GM18858 (cell line): ENCODE measurements around the gene NKIRAS2.

Source experiments
- ATAC-seq: cut with Tn5 transposase; IDR thresholded peaks from one replicate; pipeline ENCODE4 v1.9.1; 2021; ENCODE audit not compliant: unreplicated experiment

The NKIRAS2 gene

DNA sequence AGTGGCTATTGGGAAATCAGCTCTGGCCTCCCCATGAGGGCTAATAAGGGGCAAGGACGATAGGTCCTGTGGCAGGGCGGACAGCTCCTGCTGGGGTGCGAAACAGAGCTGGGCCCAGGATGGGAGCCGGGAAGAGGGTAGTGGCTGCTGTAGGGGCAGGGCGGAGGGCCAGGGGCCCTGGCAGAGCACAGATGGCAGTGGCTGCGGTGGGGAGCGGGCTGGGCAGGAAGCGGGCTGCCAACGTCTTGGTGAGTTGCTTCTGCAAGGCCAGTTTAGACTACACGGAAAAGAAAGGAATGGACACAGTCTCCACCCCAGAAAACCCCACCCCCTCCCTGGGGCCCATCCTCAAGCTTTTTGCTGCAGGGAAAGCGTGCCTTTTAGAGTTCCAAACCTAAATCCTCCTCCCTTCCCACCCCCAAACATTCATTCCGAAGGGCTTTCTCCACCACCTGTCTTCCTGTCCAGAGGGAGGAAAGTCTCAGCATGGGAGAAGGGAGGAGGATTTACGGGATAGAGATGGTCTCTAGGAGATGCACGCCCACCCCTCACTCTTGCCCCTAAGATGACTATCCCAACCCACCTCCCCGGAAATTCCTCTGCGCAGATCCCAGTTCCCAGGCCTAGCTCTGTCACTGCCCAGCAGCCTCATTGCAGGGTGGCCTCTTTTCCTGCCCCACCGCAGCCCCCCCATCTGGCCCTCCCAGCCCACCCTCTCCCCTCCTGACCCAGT is 7.1 kb downstream of the NKIRAS2 start:
- ATAC-seq, result no peak

DNA sequence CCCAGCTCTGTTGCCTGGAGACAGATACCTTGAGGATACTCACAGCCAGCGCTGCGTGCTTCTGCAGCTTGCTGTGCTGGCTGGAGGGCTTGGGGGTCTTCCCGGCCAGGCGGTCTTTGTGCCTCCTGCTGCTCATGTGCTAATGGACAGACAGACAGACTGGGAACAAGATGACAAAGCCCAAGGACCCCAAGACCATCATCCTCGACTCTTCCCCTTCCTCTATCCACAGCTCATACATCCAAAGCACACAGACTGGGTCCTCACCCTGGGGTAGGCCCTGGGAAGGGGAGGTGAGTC is 7.7 kb downstream of the NKIRAS2 start:
- no peak for ATAC-seq

DNA sequence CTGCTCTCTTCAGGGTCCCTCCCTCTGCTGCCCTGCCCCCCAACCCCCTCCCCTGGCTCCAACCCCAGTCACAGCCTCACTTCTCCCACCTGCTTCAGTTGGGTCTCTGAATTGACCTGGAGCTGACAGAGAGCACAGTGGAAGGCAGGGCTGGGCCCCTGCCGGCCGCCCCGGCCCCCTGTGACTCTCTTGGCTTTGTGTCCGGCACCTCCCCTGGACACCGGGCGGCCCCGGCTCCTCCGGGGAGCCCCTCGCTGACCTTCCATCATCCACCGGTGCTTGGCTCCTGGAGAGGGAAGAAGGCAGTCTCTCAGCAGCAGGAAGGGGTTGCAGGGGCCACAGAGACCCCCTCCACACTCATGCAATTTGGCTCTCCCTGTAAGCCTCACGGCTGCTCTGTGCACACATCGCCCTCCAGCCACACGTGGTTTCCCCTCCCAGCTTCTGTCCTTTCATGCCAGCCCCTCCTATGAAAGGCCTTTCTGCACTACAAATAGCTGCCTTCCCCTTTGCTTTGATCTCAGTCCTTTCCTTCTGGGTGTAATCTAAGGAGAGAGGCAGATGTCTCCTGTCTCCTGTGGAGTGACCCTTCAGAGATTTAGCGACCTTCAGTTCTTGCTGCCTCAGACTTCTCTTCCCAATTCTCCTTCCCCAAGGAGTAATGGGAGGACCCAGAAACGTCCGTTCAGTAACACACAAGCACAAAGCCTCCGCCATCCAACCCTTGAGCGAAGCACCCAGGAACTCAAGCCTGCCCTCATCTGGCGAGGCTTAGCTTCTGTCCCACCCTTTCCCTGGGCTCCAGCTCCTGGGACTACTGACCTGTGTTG is 8.3 kb downstream of the NKIRAS2 start:
- no peak for ATAC-seq

DNA sequence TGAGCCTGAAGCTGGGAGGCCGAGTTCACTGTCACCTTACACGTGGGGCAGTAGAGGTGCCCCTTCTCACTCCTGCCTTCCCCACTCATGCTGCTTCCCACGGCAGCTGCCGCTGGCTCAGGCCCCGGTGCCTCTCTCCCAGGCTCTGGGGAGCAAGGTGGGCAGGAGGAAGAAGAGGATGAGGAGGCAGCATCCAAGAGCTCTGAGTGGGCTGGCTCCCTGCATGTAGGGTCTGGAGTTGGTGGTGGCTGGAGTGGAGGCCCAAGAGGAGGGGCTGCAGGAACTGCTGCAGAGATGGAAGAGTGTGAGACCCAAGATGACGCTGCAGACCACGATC is 8.9 kb downstream of the NKIRAS2 start:
- no peak for ATAC-seq

DNA sequence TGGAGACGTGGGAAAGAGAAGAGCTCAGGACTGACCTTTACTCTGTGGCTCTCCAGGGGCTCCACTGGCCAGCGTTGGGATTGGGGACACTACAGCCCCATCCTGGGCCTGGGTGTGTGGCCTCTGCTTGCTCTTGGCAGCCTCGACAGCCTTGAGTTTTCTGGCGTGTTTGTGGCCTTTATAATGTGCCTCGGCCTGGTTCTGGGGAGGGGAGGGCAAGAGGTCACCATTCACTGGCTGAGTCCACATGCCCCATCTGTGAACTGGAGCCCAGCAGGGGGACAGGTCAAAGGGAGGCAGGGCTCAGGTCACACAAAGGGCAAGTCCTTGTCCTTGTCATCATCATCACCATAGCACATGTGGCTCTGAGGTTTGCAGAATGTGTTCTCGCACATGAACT is 11.7 kb downstream of the NKIRAS2 start:
- no peak for ATAC-seq

DNA sequence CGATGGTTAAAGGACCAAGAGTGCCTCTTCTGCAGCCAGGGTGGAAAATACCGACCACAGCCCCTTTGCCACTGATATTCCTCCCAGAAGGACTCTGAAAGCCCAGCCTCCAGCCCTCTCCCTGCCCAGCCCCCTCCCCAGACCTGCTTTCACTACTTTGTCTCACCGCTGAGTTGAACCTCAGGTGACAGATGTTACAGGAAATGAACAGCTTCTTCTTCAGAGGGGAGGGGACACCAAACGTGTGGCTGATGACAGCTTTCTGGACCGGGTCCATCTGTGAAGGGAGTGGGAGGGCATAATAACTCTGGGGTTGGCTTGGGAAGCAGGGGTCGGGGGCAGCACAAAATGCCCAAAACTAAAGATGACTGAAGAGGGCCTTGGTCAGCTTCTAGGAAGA is 14.2 kb downstream of the NKIRAS2 start:
- no peak for ATAC-seq

DNA sequence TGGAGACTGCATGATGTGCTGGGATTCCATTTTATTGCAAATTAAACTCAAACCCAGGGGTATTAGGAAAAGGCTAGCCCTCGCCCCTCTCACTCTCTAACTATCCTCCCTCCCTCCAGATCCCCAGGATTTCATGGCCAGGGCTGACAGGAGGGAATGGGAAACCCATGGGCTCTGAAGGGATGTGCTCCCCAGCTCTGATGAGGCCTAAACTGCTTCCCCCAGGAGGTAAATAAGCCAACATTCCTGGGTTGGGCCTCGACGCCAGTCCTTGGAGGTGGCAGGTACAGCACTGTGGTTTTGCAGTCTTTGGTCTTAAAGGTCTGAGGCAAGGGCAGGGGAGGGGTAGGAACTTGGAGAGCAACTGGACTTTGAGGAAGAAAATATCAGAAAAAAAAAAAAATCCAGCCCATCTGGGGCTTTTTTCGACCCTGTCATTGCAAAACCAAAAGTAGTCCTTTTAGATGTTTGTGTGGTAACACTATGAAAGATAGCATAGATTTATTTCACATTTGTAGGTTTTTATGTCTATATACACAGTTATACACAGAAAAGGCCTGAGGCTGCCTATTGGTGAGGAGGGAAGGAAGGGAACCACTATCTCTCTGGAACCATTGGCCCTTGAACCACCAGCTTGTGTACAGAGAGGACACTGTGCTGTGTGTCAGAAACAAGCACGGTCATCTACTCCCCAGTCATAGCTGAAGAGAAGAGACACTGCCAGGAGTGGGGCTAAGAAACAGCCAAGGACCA is 18.5 kb downstream of the NKIRAS2 start:
- no peak for ATAC-seq

DNA sequence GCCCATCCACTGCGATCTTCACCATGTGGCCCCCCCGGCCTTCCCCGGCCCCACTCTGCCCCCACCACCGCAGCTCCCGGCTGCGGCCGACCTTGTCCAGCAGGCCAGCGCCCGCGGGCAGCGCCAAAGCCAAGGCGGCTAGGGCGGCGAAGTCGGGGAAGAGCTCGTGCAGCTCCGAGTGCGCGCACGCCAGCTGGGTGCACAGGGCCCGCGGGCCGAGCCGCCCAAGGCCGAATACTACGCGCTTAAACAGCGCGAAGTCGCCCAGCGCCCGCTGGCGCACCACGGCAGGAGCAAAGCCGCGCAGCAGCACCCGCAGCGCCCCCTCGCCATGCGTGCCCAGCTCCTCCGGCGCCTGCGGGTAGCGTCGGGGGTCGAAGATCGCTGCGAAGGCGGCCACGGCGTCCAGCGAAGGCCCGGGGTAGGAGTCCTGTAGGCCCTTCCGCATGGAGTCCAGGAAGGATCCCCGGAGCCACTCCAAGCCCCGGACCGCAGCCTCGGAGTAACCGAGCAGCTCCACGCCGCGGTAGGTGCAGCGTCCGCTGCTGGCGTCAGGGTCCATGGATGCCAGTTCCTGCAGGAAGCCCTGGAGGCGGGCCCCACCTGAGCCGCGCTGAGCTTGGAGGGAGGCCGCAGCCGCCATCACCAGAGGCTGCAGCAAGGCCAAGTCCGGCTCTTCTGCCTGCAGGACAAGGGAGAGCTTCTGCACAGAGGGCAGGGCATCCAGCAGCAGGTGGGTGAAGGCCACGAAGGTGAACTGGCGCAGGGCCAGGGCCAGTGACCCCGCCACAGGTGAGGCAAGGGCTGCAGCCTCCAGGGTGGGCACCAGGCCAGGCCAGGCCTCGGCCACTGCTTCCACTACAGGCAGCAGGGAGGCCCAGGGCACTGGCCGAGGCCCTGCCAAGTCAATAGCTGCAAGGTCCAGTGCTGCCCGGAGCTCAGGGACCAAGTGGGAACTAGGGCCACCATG is 20.2 kb downstream of the NKIRAS2 start:
- ATAC-seq, result no peak

DNA sequence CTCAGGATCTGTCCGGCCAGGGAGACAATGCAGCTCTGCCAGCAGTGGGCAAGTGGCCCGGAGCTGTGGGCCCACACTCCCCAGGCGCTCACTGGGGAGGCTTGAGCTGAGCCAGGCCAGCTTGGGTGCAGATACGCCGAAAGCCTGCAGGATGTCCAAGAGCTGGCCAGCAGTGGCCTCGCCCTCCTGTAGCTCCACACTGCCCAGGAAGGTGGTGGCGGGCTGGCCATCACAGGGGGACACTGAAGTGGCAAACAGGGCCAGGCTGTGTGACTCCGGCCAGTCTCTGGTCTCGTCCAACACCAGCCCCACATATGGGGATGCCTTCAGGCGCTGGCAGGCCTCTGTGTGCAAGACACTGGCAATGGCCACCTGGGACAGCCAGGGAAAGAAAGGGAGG is 20.9 kb downstream of the NKIRAS2 start:
- no peak for ATAC-seq

DNA sequence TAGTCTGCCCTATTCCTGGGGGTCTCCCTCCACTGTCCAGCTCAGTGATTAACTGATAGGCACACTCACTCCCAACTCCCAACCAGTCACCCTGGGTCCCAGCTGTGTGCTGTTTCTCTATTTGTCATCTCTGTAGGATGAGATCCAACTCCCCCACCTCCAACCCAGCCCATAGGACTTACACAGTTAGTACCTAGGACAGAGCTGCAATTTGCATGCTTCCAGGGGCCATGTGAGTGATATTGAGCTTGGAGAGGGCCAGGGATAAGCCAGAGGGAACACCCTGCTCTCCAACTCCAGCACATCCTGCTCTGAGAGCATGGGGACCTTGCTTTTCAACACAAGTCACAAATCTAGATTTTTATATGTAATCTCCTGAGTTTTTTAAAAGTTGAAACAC is 21.7 kb downstream of the NKIRAS2 start:
- ATAC-seq, result no peak

DNA sequence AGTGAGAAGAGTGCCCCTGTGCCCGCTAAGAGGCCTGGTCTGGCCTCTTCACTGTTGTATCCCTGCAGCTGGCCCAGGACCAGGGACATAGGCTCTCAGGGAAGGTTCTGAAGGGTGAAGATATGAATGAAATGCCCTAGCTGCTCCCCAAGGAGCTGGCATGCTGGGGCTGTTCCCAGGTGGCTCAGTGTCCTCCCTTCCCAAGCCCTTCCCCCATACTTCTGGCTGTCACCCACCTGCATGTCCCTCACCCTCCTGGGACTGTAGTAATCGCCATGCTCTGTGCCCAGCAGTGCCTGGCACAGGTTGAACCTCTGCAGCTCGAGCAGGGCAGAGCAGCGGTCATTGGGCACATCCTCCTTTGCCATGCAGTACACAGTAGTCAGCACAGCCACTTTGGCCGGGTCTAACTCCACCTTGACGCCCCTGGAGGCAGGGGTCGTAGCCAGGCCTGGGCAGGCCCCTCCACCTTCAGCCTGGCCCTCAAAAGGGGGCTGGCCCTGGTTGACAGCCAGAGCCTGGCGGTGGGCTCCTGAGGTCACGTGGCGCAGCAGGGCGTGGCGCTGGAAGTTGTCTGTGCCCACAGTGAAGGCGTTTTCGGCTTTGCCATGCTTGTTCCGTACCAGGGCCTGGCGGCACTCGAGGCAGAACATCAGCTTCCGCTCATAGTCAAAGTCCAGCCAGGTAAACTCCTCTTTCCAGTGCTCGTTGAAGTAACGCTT is 22.9 kb downstream of the NKIRAS2 start:
- no peak for ATAC-seq

DNA sequence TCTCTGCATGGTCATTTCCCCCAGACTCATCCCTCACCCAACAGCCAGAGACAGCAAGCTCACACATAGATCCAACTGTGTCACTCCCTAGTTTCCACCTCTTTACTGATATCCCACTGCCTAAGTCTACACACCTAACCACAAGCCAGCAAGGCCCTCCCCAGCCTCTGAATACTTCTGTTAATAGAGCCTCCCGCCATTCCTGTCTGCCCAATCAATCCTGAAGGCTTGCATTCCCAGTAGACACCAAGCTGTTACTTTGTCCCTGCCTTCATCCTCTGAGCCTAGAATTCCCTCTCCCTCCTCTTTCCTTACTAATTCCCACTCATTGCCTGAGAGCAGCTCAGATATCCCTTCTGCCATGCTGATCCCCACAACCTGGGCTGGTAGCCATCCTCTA is 25.8 kb downstream of the NKIRAS2 start:
- ATAC-seq, result no peak

DNA sequence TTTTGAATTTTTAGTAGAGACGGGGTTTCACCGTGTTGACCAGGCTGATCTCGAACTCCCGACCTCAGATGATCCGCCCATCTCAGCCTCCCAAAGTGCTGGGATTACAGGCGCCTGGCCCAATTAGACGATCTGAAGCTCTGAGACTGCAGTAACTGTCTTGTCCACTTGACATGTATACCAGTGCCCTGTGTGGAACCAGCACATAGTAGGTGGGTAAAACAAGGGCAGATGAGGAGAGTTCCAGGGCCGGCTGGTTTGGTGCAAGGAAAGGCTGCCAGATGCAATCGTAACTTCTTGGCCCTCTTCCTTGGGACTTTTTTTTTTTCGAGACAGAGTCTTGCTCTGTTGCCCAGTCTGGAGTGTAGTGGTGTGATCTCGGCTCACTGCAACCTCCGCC is 27.5 kb downstream of the NKIRAS2 start:
- ATAC-seq, result no peak

DNA sequence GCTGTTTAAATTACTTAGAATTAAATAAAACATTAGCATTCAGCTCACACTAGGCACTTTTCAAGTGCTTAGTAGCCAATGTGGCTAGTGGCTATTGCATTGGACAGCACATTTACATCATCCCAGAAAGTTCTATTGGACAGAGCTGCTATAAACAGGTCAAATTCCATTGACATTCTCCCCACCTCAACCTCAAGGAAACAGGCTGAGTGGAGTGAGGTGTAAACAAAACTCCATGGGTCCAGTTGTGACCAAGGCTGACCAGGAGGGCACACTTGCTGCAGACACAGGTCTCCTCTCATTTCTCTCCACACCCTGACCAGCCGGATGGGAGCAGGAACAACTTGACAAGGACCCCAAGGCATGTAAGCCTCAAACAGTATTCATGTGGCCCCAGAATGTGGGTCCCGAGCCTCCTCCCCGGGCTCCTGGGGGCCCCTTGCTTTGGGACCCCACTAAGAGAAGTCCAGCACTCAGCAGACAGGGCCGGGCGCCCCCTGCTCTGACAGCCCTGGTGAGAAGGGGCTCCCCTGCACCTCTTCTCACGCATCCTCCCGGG is 30.0 kb downstream of the NKIRAS2 start:
- no peak for ATAC-seq

DNA sequence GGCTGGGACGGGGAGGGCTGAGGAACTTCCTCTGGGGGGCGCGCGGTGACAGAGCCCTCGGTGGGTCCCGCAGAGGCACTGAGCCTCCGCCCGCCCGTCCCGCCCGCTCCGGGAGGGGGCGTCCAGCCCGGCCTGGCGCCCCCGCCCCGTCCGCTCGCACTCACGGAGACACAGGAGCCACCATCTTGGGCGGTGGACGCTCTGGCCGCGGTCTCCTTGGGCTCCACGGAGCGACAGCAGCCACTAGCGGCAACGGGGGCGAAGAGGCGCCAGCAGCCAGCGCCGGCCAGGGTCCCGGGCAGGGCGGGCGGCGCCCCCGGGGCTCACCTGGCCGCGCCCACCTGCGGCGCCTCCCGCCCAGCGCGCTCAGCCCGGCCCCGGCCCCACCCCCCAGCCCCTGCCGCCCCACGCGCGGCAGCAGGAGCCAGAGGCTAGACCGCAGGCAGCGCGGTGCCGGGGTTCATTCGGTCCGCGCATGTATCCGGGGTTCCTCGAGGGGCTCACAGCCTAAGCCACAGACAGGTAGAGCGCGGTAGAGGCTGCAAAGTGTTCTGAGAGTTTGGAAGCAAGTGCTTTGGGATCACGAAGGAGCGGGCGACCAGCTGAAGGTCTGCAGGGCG is 30.6 kb downstream of the NKIRAS2 start, which contains the start of gene C17orf113:
C17orf113 (minus strand) TSS at position 209 of the 620 bp plus-strand sequence. CDS start 7,225 bp downstream, outside the sequence.
- ATAC-seq, result no peak

DNA sequence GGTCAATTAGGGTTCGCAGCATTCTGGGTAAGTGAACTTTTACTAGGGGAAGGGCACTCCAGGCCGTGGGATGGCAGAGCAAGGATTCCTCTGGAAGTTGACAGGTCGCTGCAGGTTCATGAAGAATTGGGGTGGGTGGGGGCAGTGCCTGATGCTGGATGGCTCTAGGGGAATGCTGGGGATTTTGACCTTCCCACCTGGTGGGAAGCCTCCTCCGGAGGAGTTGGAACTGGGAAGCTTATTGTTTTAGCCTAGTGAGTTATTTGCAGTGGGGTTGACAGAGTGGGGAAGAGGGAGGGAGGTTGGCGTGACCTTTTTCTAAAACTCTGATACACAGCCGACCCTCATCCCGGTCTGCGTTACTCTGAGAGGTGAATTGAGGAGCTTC is 31.1 kb downstream of the NKIRAS2 start:
- ATAC-seq, result no peak

DNA sequence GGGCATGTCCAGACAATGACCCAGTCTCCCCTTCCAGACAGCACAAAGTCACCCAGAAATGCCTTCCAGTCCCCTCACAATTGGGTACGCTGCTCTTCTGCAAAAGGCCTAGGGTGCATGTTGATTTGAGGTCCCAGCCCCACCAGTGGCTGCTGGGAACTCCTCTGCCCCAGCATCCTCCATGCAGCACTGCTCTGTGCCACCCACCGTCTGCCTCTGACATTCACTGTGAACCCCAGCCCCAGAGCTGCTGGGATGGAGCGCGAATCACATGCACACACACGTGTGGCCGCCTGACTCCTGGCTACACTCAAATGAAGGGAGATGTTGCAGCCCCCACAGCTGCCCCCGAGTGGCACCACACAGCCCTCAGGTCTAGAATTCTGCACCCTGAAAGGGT is 31.8 kb downstream of the NKIRAS2 start:
- no peak for ATAC-seq

DNA sequence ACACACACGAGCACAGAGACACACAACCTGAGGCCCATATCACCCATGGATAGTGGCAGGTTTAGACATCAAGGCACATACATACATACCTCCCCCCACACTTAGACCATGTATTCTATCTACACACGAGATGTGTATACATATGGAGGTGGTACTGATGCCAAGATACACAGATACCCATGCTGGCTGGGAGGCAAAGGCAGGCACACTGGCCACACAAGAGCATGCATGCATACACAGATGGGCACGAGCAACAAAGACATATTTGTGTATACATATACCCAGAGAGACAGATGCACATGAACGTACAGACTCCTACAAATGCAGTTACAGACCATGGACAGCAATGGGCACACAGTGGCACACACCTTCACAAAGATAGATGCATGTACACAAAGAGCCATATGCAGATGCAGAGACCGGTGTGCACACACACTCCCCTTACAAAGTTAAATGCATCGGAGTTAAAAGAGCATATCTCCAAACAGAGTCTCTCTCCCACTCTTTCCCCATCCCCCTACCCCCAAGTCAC is 32.5 kb downstream of the NKIRAS2 start:
- ATAC-seq, result no peak
